GOT3 (cell line): ENCODE results near the gene WNK4.

Experiments used
- DNase-seq: peaks from one replicate; lab custom pipeline; 2025; ENCODE audit warnings: mixed read lengths; lab: John Stamatoyannopoulos, UW

WNK4 gene

GRCh38 chr17:42797067-42798007 is 16.9 kb downstream of the WNK4 start:
- DNase-seq: no peak

DNA sequence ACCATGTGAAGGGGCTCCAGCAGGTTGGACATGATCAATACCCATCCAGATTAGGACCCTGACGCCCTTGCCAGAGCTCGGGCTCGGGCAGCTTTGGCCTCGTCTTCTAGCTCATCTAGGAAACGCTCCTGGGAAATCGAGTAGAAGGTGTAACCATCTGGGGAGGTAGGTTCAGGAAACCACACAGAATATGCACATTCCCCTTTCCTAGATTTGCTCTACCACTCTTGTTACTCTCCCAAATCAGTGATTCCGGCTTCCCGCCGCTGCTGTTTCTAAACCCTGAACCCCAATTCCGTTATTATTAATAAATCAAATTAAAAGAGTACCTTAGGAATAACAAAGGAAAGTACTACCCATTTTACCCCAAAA is 17.6 kb downstream of the WNK4 start:
- DNase-seq: no peak

- DNase-seq: peak; percentile 35
Observed at GRCh38 chr17:42798383-42799380, 18.3 kb downstream of the WNK4 start, which contains the start of the genes CNTD1 and COA3. Gene CNTD1 (plus strand): TSS chr17:42798861. CDS start chr17:42799068, 207 bp downstream. Gene COA3 (minus strand): TSS chr17:42798704. CDS start chr17:42798681, 23 bp downstream.

- DNase-seq: no peak
Observed at GRCh38 chr17:42803074-42803883, 22.9 kb downstream of the WNK4 start.

GRCh38 chr17:42804918-42805367 is 24.5 kb downstream of the WNK4 start:
- no peak for DNase-seq

DNA sequence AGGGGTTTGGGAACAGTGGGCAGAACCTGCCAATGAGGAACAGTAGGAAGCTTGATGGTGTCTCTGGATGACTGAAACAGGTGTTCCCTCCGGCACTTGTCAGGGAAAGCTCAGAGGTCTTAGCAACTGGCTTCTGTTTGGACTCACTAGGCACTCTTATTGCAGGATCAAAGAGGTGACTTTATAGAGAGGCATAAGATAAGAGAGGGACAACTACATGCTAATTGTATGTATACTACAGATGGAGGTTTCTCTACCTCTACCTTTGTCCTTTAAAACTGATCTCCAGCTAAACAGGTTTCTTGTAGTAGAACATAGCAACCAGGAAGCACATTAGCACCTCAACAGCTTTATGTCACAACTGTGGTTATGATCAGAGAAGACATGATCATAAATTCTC is 25.8 kb downstream of the WNK4 start:
- DNase-seq: no peak

GRCh38 chr17:42809250-42809649 is 28.8 kb downstream of the WNK4 start:
- no peak for DNase-seq

DNA sequence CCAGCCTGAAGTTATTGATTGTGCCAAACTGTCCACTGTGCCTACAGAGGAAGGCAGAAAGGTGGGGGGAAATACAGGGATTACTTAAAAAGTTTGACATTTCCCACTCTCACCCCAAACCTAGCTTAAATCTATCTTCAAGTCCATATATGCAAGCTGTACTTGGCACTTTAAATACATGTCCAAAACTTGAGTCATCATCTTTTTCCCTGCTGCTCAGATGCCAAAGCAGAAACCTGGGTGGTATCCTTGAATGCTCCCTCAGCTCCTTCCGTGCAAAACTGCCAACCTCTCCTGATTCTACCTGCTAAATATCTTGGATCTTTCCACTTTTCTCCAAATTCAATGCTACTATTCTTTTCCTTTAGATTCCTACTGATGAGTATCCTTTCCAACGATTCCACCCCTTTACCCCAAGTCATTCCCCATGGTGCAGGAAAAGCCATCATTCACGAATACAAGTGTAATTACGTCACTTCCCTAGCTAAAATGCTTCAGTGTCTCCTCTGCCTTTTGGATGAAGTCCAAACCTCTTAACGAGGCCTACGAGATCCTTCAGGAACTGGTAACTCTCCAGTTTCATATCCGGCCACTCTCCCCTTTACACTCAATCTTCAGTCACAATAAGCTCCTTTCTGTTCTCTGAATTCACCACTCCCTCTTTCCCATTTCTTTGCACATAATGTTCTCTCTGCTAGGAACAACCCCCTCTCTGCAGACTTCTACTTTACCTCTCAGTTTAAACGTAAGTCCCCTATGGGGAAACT is 34.4 kb downstream of the WNK4 start:
- no peak for DNase-seq

DNA sequence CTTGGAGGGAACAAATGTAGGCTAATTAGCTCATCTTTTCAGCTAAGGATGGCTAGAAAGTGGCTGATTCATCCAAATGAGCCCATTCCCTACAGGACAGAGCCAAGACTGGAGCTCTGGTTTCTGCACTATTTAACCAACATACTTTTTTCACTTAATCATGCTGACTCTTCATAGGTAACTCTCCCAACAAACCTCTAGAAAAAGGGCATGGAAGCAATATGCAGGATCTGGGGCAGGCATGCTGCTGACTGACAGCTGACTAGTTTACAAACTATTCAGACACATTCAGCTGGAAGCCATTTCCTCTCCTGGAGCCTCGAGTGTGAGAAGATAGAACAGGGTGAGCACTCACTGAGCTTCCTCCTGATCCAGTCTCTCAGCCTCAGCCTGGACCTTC is 37.5 kb downstream of the WNK4 start:
- no peak for DNase-seq

GRCh38 chr17:42818379-42818778 is 38.0 kb downstream of the WNK4 start:
- DNase-seq: no peak

GRCh38 chr17:42819939-42820535 is 39.6 kb downstream of the WNK4 start:
- DNase-seq: no peak

DNA sequence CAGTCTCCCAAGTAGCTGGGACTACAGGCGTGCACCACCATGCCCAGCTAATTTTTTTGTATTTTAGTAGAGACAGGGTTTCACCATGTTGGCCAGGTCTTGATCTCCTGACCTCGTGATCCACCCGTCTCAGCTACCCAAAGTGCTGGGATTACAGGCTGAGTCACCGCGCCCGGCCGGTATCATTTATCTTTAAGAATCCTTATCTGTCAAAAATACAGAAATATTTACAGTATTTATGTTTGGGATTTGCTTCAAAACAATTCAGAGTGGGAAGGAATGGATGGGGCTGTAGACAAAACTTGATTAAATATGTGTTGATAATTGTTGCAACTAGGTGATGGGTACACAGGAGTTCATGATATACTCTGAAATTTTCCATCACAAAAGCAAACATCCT is 40.8 kb downstream of the WNK4 start:
- DNase-seq: no peak

- no peak for DNase-seq
Observed at GRCh38 chr17:42827472-42827871, 47.1 kb downstream of the WNK4 start.

DNA sequence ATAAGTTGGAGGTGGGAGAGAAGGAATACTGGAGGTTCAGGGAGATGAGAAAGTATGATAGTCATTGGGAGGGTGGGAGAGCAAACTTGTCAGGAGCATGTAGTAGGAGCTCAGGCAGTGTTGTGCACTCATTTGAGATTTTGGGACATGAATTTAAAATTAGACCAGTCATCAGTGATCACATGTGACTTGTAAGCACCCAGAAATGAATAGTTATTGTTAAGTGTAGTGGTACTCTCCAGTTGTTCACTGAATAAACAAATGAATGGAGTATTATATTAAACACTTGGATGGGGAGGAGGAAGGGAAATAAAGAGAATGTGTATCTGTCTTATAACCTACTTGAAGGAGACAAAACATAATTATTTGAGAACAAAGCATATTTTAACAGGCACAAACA is 50.6 kb downstream of the WNK4 start:
- DNase-seq: no peak

DNA sequence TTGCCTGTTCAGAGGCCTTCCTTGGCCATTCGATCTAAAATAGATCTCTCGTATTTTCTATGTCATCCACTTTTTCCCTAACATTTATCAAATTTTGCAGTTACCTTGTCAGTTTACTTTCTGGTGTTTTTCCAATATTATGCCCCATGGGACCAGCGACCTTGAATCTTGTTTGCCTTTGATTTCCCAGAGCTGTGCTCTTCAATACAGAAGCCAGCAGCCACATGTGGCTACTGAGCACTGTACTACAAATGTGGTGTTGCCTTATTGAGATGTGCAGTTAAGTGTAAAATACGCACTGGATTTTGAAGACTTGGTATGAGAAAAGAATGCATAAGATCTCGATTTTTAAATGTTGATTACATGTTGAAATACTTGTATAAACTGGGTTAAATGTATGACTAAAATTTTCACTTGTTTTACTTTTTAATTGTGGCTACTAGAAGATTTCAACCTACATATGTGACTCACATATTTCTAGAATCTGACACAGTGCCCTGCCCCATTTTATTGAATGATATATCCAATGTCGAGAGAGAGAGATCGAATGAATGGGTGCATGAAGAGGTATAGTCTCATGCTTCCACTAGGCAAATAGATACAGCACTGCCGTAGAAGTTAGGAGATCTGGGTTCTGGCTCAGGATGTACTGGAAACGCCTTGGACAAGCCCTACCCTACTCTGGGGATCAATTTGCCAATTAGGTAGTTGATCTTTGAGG is 52.0 kb downstream of the WNK4 start:
- no peak for DNase-seq

DNA sequence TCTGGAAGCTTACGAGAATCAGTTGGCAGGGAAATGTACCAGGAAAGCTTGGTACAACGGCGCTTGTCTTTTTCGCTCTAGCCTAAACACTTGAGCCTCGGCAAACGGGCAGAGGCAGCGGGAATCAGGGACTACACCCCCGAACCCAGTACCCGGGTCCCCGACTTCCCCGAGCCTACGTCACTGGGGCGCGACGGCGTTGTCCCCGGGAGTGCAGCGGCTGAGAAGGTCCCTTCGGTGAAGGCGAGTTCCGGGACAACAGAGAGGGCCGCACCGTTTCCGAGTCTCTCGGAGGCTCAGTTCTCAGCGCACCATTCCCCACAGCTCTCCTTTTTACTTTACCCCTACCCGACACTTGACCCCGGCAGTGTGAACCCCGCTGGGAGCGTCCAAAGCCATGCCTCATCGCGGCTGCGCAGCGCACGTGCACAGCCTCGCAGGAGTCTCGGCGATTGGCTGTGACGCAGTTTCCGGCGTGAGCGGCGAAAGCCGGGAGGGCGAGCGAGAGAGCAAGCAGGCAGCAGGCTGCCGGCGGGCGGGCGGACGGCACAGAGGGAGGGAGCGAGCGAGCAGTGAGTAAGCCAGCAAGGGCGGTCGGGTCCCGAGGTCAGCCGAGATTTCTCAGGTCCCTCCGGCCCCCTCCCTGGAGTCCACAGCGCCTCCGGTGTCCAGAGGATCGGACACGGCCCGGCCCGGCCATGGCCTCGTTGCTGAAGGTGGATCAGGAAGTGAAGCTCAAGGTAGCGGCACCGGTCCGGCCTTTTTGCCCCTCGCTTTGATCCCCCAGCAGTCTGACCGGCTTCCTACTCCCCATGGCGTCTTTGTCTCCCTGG is 52.7 kb downstream of the WNK4 start, which contains the start of gene PSME3:
TSS of gene PSME3 (plus strand) at position 464 of the 833 bp plus-strand sequence. CDS start at position 699, 235 bp downstream.
- DNase-seq: peak; percentile 66

GRCh38 chr17:42833767-42834422 is 53.5 kb downstream of the WNK4 start:
- no peak for DNase-seq

DNA sequence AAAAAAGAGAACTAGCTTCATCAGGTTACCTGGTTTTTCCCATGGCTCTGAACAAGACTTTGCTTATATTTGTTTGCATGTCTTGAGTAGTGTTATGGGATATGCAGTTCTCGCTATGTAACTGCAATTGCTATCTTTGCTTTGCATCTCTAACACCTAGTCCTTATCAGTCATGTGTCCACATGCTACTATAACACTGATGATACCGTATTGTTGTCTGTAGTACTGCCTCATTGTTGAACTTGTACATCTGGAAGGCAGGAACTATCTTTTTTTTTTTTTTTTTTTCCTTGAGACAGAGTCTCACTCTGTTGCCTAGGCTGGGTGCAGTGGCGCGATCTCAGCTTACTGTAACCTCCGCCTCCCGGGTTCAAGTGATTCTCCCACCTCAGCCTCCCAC is 55.3 kb downstream of the WNK4 start:
- DNase-seq: no peak
